ENCODE results near the gene HES2.
A peak's percentile ranks its signal among the peaks of the same experiment; 100 is the strongest.
"Not testable (repeated sequence)": the region's sequence is repeated elsewhere in the genome, so short reads cannot be mapped to it uniquely, and the experiment has no call there.

HES2 gene

DNA sequence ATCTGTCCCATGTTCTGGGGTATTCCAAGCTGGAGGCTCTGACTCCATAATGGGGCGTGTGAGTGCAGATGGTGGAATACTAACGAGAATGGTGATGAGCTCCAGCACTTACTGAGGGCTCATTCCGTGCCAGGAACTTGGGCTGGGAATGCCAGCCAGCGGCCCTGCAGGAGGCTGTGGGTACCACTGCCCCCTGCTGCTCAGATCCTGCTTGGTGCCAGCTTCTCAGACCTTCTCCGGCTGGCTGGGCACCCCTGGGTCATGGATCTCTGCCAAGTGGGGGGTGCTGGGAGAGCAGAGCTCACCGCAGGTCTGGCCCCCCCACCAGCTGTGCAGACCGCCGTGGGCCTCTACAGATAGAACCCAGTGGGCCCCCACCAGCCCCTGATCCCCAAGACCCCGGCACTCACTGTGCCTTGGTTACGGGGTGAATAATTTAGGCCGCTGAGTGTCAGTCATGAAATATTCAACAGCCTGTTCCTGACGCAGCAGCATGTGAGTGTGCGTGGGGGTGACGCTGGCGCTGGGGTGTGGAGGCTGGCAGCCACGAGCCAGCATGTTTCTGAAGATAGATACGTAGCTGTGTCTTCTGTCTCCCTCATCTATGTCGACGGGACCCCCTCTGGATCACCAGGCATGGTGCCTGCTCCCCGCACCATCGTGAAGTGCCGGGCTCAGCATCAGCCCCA lies 17.4 kb upstream of the HES2 start:
- H3K4me3 ChIP-seq (ENCODE audit: low read length); DNase-seq (ENCODE audit: low read depth): not testable (repeated sequence)
- TF ChIP-seq, protein P1, sequence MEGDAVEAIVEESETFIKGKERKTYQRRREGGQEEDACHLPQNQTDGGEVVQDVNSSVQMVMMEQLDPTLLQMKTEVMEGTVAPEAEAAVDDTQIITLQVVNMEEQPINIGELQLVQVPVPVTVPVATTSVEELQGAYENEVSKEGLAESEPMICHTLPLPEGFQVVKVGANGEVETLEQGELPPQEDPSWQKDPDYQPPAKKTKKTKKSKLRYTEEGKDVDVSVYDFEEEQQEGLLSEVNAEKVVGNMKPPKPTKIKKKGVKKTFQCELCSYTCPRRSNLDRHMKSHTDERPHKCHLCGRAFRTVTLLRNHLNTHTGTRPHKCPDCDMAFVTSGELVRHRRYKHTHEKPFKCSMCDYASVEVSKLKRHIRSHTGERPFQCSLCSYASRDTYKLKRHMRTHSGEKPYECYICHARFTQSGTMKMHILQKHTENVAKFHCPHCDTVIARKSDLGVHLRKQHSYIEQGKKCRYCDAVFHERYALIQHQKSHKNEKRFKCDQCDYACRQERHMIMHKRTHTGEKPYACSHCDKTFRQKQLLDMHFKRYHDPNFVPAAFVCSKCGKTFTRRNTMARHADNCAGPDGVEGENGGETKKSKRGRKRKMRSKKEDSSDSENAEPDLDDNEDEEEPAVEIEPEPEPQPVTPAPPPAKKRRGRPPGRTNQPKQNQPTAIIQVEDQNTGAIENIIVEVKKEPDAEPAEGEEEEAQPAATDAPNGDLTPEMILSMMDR (conservative IDR thresholded peaks at IDR 0.05; ENCODE audit: low read depth, low read length) = peak; percentile 49

GRCh38 chr1:6436277-6436676 lies 16.6 kb upstream of the HES2 start:
- not testable (repeated sequence) for DNase-seq (ENCODE audit: low read depth)

GRCh38 chr1:6435547-6435946 lies 15.8 kb upstream of the HES2 start:
- TF ChIP-seq, protein P1 (conservative IDR thresholded peaks at IDR 0.05; ENCODE audit: low read depth, low read length) = no peak
- DNase-seq (ENCODE audit: low read depth) = no peak
- H3K4me3 ChIP-seq (ENCODE audit: low read length) = no peak overlapping the region

More at GRCh38 chr1:6436277-6436676, 16.6 kb upstream of the HES2 start:
- H3K4me3 ChIP-seq (ENCODE audit: low read length) = not testable (repeated sequence)

- no peak for DNase-seq (ENCODE audit: low read depth)
- H3K4me3 ChIP-seq (ENCODE audit: low read length) = no peak overlapping the region
- TF ChIP-seq, protein P1 (conservative IDR thresholded peaks at IDR 0.05; ENCODE audit: low read depth, low read length) = no peak
Measured at GRCh38 chr1:6435129-6435528, 15.4 kb upstream of the HES2 start.

GRCh38 chr1:6434186-6434585 lies 14.5 kb upstream of the HES2 start:
- TF ChIP-seq, protein P1 (conservative IDR thresholded peaks at IDR 0.05; ENCODE audit: low read depth, low read length) = no peak
- no peak for DNase-seq (ENCODE audit: low read depth)
- H3K4me3 ChIP-seq (ENCODE audit: low read length) = no peak overlapping the region

GRCh38 chr1:6431645-6432579 lies 12.2 kb upstream of the HES2 start:
- not testable (repeated sequence) for DNase-seq (ENCODE audit: low read depth); H3K4me3 ChIP-seq (ENCODE audit: low read length)

GRCh38 chr1:6429660-6430411 lies 10.1 kb upstream of the HES2 start:
- H3K4me3 ChIP-seq (ENCODE audit: low read length); DNase-seq (ENCODE audit: low read depth): not testable (repeated sequence)

DNA sequence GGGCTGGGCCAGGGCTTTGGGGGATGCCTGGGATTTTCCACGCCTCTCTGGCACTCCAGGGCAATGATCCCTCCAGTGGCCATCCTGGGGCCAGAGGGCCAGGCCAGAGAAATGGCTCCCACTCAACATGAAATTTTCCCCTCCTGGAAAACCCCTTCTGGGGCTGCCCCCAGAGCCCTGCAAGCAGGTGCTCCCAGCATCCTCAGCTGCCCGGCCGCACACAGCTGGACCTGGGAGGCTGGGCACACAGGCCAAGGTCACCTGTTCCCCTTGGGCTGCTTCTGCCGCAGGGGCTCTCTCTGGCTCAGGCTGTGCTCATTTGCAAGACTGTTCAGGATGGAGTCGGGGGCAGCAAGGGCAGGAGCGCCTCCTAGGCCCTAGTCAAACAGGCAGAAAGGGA lies 8.7 kb upstream of the HES2 start:
- DNase-seq (ENCODE audit: low read depth); H3K4me3 ChIP-seq (ENCODE audit: low read length): not testable (repeated sequence)

Data from retinal pigment epithelial cell (primary cell).